ENCODE measurements around the gene NOX4.
"Not testable (repeated sequence)": the region's sequence is repeated elsewhere in the genome, so short reads cannot be mapped to it uniquely, and the experiment has no call there.

The NOX4 gene

DNA sequence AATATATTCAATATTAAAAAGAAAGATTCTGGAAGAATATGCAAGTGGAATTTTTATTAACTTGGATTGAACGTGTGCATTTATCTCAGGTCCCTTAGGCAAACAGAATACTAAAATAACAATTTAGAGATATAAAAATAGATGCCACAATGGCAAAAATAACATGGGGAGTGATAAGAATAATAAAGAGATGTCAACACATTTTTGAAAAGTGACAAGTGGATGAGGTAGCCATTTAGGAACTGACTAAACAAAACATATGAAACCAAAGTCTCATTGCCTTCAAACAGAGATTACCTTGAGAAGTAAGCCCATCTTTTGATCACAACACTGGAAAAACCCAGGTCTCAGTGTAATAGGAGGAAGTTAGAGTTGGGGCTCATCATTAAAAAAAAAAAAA is 112.2 kb downstream of the NOX4 start:
- not testable (repeated sequence) for DNase-seq

DNA sequence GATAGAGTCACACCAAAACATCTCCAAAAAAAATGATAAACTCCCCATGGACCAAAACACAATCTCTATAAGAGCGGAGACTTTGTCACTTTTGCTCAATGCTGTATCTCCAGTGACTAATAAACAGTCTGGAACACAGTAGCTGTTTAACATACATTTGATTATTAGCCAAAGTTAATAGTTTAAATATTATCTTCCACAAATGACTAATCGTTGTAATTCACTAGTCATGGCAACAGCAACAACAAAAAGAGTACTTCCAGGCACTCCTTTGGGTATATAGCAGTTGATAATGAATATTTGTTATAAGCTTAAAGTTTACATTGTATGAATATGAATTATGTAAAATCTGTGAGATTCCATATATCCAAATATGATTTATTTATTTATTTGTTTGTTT is 121.8 kb downstream of the NOX4 start:
- DNase-seq: not testable (repeated sequence)

DNA sequence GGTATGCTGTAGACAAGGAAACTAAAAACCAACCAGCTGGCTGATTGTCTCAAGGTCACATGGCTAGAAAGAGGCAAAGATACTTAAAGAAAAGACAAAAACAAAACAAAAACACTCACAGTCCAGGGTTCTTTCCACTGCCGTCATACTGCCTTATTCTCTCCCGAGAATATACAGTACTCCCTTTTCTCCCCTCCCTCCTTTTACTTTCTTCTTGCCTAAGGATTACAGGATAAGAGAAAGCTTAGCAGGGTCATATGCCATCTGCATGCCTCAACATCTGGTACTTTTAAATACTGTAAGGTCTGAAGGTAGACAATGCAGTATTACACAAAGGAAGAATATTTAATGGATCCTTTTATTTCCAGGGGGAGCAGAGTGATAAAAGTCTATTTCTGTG is 126.3 kb downstream of the NOX4 start:
- not testable (repeated sequence) for DNase-seq

DNA sequence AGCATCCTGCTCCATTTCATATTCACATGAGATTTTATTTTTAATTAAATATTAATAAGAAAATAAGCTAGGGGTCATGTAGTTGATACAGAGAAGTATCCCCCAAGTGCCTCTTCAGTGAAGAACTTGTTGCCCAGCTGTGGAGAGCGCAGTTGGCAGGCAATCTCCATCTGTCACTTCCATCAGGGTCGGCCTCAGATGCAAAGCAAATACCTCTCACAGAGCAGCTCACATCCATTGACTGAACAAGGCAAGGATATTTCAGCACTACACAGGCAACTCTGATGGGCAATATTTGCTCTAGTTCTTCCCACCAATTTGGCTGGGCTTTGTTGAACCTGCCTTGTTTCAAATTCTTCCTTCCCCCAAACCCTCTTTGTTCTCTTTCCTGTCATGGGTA is 129.4 kb downstream of the NOX4 start:
- no peak for DNase-seq

DNA sequence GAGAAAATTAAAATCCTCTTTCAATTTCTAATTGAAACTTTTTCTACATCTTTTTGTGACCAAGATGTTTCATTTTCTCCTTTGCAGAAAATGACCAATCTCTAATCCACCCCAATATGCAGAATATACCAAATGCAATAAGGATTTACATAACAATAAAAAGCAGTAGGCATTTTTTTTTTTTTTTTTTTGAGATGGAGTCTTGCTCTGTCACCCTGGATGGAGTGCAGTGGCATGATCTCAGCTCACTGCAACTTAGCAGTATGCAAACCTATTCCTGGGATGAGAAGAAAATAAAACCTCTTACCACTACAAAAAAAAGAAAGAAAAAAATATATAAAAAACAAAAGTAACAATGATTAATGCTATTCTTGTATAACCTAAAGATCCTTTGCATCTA is 132.0 kb downstream of the NOX4 start:
- not testable (repeated sequence) for DNase-seq

DNA sequence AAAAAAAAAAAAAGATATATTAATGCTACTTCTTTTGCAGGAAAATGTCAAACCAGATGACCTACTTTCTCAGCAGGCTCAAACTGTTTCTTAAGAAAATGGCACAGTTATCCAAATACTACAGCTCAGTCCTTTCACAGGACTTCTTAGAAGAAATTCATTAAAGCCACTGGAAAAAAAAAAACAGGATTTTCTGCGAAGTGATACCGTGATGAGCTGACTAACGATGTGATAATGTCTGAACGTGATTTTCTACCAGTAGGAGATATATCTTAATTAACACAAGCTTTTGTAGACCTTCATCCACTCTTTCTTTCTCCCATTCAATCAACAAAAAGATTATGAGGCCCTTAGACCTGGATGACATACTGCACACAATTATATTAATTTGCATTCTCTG is 132.4 kb downstream of the NOX4 start:
- DNase-seq: no peak

DNA sequence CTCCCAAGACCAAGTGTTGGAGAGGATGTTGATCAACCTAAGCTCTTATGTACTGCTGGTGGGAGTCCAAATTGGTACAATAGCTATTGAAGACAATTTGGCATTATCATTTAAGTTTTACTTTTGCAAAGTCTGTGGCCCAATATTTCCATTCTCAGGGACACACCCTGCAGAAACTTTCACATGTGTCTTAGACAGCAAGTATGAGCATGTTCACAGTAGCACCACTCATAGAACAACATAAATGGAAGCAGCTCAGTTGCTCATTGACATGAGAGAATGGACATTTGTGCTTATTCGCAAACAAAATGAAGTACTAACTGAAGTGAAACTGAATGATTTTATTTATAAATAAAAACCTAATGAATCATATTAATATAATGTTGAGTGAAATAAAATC is 135.5 kb downstream of the NOX4 start:
- DNase-seq: no peak

DNA sequence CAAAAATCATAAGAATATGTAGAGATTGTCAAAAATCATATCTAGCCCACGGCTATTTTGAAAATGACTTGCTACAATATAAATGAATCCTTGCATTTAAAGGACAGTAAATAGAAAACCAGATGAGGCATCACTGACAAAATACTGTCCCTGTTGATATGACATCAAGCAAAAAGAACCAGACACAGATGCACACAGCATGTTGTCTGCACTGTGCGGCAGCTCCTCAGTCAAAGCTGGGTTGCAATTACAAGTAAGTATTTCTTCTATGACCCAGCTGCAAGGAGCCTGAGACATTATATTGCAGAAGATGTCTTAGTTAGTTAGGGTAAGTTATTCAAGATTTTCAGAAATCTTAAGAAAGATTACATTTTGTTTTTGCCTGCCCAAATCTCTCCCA is 136.7 kb downstream of the NOX4 start:
- DNase-seq: not testable (repeated sequence)

DNA sequence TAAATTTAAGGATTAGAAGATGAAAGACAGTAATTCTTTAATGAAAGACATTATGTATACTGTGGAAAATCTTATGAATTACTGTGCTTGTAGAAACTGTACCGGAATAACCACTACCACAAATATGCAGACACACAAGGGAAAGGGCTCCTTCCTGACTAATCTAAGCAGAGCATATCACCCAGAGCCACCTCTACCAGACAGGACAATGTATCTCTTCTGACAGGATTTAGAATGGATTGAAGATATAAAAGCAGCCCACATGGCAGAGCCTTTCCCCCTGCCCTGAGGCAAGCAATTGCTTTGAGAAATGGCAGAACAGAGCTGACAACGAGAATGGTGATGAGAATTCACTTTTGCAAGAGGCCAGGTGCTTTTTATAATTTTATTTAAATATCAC is 144.1 kb downstream of the NOX4 start:
- DNase-seq: no peak

DNA sequence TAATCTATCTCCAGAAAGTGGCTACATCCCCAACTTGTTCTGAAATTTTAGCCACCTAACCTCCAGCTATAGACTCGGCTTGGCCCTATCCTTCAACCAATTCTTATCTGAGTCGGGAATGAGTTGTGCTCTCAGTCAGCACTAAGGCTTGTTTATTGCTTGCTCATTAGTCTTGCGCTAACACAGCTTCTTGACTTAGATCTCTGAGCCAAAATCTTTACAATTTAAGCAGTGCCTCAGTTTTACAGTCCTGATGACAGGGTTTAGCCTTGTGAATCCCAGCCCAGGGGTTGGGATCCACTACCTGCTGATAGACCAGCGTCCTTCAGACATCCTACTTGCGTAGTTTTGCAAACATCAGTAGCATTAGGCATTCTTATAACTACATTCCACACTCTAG is 144.6 kb downstream of the NOX4 start:
- DNase-seq: no peak

DNA sequence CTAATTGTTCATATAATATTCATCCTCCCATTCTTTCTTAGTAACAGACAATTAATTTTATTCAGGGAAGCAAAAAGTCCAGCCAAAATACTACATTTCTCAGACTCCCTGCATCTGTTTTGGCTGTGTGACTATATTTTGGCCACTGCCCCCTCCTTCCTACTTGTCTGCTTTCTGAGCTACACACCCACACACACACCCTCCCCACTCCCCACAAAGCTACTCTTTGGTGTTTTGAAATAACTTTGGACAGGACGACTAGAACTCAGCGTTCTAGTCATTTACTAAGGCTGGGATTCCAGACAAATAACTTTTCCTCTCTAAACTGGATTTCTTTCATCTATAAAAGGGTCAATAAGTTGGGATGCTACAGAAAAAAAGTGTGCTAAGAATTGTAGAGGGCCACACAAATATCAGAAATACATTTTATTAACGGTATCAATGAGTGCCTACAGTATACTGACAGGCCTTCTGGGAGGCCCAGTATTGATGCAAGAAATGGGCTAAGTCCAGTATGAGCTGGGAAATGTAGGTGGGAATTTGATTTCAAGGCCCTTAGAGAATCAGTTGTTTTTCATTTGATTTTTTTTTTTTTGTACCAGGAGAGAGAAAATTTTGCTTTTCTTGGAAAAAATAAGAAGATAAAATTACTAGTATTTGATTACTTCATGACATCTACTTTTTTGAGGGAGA is 148.1 kb downstream of the NOX4 start:
- not testable (repeated sequence) for DNase-seq

DNA sequence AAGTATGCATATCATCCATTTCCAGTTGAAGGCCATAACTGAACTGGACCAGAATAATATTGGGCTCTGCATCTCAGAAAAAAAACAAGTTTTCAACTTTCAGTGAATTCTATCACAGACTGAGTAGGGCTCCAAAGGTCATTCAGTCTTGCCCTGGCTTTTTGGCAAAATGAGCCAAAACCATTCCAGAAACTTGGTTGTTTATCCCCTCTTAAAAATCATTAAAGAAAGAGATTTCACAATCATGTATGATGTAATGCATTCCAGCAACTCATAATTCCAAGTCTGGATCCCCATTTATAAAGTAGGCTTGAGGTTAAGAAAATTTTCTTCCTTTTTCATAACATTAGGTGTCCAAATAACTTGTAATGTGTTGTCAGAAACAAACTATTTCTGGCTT is 150.7 kb downstream of the NOX4 start:
- DNase-seq: not testable (repeated sequence)

DNA sequence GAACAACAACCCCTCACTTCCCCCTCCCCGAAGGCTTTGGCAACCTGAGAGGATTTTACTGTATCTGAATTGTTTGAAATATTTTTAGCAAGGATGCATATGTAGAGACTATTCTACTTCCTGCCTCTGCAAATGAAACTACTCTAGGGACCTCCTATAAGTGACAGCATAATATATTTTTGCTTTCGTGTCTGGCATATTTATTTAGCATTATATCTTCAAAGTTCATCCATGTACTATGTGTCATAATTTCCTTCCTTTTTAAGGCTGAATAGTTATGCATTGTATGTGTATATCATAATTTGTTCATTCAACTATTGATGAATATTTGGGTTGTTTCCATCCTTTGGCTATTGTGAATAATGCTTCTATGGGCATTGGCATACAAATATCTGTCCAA is 153.1 kb downstream of the NOX4 start:
- not testable (repeated sequence) for DNase-seq

DNA sequence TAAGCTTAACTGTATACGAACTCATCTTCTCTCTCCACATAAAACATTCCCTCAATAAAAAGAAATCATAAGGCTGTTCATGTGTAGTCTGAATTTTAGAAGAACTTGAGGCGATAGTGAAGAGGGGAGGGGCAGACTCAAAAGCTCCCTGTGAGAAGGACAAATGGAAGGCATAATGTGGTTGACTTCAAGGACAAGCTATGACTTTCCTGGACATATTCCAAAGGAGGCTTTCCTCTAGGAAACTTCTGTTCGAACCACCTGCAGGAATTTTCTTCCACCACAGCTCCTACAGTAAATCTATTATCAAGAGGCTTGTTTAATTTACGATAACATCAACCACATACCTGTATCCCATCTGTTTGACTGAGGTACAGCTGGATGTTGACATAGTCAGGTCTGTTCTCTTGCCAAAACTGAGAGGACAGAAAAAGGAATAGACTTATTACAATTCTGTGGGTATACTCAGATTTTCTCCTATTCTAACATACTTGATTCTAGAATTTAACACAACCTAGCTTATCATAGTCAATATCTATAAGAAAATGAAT is 154.0 kb downstream of the NOX4 start:
- not testable (repeated sequence) for DNase-seq

DNA sequence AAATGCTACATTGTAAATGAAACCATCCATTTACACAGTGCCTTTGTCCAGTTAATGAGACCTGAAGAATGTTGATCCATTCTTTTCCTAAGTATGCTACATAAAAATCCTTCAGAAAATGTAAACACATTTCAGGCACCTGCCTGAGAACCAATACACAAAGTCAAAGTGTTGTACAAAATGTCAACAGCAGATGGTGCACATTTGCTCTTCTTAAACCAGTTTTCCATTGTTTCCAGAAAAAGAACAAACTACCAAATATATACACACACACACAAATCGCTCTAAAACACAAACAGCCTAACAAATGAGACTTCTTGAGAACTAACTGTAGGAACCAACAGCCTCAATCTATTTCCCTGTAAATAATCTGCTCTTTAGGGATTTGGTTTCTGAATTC is 157.5 kb downstream of the NOX4 start:
- DNase-seq: not testable (repeated sequence)

DNA sequence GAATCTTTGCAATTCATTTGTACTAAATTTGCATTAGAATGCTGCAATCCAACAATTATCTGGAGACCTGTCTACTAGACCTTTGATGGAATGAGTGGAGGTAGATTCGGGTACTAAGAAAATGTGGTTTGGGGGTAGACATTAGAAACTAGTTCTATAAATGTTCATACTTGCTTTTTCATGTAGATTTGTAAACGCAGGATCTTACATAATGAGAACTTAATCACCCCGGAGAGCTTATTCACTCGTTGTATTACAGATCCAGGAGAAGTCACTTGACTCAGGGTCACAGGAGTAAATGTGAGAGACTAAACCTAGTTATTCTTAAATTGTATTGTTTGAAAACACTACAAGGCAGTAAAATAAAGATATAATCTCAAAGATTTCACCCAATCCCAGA is 159.2 kb downstream of the NOX4 start:
- DNase-seq: not testable (repeated sequence)

DNA sequence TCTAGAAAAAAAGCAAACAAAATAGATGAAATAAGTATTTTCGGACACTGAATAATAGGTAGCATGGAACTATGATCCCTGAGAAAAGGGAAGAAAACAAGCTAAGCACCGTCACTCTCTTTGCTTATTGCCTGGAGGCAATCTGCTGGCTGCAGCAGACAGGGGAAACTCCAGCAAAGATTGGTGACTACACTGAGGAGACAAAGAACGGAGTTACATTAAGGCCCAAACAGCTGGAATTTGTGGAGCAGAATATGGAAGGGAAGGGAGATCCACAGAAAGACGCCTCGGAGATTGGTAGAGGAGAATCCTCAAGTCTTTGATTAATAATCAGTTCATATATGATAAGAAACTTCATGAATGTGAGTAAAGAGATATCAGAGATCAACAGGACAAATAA is 163.3 kb downstream of the NOX4 start:
- no peak for DNase-seq

DNA sequence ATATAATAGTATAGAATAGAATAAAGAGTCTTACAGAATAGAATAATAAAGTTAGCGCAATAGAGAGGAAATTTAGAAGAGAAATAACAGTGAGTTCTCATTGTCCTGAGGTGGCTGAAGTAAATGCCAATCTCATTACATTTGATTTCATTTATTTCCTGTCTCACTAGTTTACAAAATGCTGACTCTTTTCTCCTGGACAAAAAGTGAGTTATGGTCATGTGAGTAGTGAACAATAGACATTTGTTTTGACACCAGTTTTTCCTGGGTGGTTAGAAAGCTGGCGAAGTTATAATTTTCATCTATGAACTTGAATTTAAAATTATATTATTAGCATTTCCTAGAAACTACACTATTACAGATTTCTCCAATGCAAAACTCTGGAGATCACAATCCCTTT is 169.8 kb downstream of the NOX4 start:
- DNase-seq: no peak

DNA sequence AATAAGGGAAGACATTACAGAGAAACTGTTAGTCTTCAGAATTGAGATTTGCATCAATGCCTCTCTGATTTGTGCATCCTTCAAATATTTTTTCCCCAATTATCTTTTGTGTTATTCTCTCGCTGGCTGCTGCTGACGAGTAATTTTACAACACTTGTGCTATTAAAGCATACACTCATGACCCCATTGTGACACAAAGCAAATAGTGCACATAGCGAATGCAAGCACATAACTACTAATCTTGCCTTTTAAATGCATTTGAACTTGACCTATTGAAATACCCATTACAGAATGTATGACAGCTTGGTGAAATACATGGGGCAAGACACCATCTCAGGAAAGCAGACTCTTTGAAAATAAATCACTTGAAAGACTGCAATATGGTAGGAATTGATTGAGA is 180.6 kb downstream of the NOX4 start:
- DNase-seq: not testable (repeated sequence)

DNA sequence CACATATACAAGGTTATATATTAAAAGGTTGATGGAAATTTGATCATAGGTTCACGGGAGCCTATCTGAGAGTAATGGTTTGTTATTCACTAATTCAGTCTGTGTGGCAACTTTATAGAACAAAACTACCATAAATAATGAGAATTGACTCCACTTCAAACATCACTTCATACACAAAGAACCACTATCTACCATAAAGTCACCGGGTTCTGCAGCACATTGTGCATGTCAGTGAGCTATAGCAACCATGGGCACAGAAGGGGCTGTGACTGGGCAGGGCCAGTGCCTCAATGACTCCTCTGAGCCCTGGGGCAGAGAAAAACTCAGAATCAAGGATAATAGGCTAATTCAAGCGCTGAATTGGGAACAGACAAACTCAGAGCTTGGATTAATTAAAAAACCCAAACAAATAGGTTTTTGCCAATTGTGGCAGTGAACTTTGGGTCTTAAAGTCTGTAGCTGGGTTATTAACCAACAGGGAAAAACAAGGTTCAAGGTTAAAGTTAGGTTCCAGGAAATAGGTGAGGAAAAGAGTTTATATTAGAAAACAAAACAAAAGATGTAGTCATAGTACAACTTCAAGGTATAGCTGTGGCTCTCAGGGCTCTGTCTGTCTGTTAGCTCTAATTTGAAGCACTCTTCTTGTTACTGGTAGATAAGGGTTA is 181.7 kb downstream of the NOX4 start:
- not testable (repeated sequence) for DNase-seq

DNA sequence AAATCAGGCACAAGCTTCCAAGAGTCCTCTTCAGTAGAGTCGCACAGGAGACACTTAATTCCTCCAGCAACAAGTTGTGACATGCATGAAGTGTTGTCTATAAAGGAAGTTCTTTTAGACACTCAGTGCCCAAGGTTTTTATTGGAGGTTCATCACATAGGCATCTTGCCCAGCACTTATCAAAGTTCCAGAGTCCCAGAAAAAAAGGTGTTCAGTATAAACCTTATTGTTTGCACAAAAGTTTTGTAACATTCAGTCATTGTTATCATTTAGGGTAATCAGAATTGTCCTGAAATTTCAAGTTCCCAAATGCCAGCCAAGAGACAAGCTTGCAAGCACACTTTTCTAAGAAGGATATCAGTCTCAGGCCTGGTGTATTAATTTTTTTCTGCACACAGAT is 182.9 kb downstream of the NOX4 start:
- not testable (repeated sequence) for DNase-seq

DNA sequence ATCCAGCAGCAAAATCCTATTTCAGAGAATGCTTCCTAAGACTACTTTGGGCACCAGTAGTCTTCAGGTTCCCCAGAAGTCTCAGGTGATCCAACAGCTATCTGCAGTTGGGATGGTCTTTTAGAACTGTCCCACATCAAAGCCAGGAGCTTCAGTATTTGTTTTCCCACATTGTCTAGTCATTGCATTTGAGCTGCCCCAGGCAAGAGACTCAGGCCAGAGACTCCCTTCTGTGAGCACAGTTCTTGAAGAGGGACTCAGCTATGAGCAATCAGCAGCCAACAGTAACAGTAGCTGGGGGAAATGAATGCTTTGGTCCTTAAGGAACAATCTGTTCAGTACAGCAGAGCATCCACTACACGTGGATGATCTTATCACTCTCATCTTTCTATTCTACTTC is 188.1 kb downstream of the NOX4 start:
- DNase-seq: not testable (repeated sequence)

DNA sequence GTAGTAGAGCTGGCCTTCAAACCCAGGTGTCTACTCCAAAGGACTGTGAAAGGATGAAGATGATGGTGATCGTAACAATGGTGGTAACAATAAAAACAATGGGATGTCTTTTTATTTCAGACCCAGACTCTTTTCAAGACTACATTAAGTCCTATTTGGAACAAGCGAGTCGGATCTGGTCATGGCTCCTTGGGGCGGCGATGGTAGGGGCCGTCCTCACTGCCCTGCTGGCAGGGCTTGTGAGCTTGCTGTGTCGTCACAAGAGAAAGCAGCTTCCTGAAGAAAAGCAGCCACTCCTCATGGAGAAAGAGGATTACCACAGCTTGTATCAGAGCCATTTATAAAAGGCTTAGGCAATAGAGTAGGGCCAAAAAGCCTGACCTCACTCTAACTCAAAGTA is 196.2 kb downstream of the NOX4 start:
- DNase-seq: not testable (repeated sequence)

DNA sequence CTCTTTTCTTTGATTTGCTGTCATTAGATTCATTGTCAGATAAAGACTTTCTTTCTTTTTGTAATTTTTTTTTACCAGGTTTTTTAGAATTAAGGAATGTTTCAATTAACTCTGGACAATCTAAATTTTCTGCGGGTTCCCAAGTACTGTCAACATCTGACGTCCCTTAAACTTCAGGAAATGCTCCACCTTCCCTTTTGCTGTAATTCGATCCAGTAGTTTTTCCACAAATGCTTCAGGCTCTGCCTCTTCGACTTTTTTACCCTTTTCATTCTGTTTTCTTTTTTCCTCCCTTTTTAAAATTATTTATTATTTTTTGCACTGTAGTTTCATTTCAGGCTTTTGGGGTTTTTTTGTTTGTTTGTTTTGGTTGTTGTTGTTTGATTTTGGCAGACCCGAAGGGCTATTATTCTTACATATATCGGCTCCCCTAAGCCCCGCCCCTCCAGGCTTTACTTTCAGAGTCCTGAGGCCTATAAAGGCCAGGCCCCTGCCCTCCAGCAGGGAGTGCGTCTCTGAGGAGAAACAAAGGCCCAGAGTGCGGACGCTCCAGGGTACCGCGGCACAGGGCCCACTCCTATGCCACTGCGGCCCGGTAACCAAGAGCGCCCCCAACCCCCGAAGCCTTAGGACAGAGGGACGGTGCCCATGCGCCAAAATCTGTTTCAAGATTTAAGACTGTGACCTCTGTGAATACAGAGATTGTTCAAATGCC is 197.1 kb downstream of the NOX4 start:
- DNase-seq: no peak

Measured in NCI-H345 (cell line).